ENCODE results near the gene ZFX. TPM values are rescaled to one million over a fixed set of nuclear protein-coding genes. Genes with fewer than 3 reads are reported as not detected.
"Not testable (repeated sequence)": the region's sequence is repeated elsewhere in the genome, so short reads cannot be mapped to it uniquely, and the experiment has no call there.

The ZFX gene
- 28.4 TPM for total RNA-seq

- peak; percentile 71 for ATAC-seq
Observed at GRCh38 chrX:24149351-24150050, at the start of gene ZFX. Gene ZFX, plus strand, starts transcription at chrX:24149729. Its CDS starts 23,014 bp downstream, at chrX:24172743.

GRCh38 chrX:24100713-24101112 lies 48.8 kb upstream of the ZFX start:
- no peak for ATAC-seq

- ATAC-seq: no peak
Observed at GRCh38 chrX:24110069-24110468, 39.5 kb upstream of the ZFX start.

GRCh38 chrX:24113181-24113580 lies 36.3 kb upstream of the ZFX start:
- no peak for ATAC-seq

GRCh38 chrX:24117258-24117657 lies 32.3 kb upstream of the ZFX start:
- no peak for ATAC-seq

GRCh38 chrX:24124244-24124799 lies 25.2 kb upstream of the ZFX start:
- no peak for ATAC-seq

- ATAC-seq: no peak
Observed at GRCh38 chrX:24125028-24125612, 24.4 kb upstream of the ZFX start.

- no peak for ATAC-seq
Observed at GRCh38 chrX:24131476-24131875, 18.1 kb upstream of the ZFX start.

- no peak for ATAC-seq
Observed at GRCh38 chrX:24133312-24133711, 16.2 kb upstream of the ZFX start.

GRCh38 chrX:24135768-24136167 lies 13.8 kb upstream of the ZFX start:
- not testable (repeated sequence) for ATAC-seq

GRCh38 chrX:24137192-24137591 lies 12.3 kb upstream of the ZFX start:
- no peak for ATAC-seq

GRCh38 chrX:24143982-24144381 lies 5.5 kb upstream of the ZFX start:
- not testable (repeated sequence) for ATAC-seq

- ATAC-seq: no peak
Observed at GRCh38 chrX:24144528-24144927, 5.0 kb upstream of the ZFX start.

- no peak for ATAC-seq
Observed at GRCh38 chrX:24145303-24146186, 4.0 kb upstream of the ZFX start.

GRCh38 chrX:24146283-24146949 lies 3.1 kb upstream of the ZFX start:
- ATAC-seq: no peak

- ATAC-seq: no peak
Observed at GRCh38 chrX:24147165-24147564, 2.4 kb upstream of the ZFX start.

- no peak for ATAC-seq
Observed at GRCh38 chrX:24148121-24148520, 1.4 kb upstream of the ZFX start.

- no peak for ATAC-seq
Observed at GRCh38 chrX:24148535-24149350, 786 bp upstream of the ZFX start.

- peak; percentile 93 for ATAC-seq
Observed at GRCh38 chrX:24150051-24150790, 692 bp downstream of the ZFX start.

GRCh38 chrX:24150898-24151297 lies 1.4 kb downstream of the ZFX start:
- ATAC-seq: no peak

- no peak for ATAC-seq
Observed at GRCh38 chrX:24151513-24151912, 2.0 kb downstream of the ZFX start.
